Measurements from ENCODE around the gene CHEK2. TPM values are rescaled to one million over a fixed set of nuclear protein-coding genes. Genes with fewer than 3 reads are reported as not detected.

CHEK2 gene
- total RNA-seq, 6 experiments from 2014 or later = 2.0 to 6.3 (median 4.2) TPM

DNA sequence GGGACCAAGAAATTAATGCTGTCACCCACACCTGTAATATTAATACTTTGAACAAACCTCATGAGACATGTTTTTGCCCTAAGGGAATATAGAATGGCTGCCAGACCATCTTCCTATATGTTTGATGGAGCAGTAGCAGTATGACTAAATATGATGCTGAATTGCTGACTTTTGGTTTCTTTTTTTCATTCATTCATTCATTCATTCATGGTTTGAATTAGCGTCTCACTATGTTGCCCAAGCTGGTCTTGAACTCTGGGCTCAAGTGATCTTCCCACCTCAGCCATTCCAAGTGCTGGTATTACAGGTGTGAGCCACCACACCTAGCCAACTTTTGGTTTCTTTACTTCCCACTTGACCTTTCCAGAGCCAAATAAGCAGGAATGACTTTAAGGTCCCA lies 38.7 kb upstream of the CHEK2 start:
- no peaks in the 10 kb centered on the region for H3K9me3 ChIP-seq
- H3K27ac ChIP-seq = no peak overlapping the region
- TF ChIP-seq POLR2A (IDR thresholded peaks at IDR 0.05) = no peak
- no peak for TF ChIP-seq CTCF (IDR thresholded peaks at IDR 0.05)
- ATAC-seq (no peak), DNase-seq (no peak)
- H3K4me3 ChIP-seq = no peak overlapping the region
- H3K27me3 ChIP-seq = no peaks in the 10 kb centered on the region
- WGBS (ENCODE audit: insufficient coverage, low coverage, low lambda C conversion rate, missing lambda C conversion rate) = 100% methylated on average over 1 of the region's 1 CpG
- H3K4me1 ChIP-seq = peaks cover 0 to 47% (median 14%) of the 10 kb centered on the region in 4 donors
- intact Hi-C loops (cut with DNase I) = no loop called here
- H3K36me3 ChIP-seq = peaks cover 0 to 49% (median 21%) of the 10 kb centered on the region in 4 donors

DNA sequence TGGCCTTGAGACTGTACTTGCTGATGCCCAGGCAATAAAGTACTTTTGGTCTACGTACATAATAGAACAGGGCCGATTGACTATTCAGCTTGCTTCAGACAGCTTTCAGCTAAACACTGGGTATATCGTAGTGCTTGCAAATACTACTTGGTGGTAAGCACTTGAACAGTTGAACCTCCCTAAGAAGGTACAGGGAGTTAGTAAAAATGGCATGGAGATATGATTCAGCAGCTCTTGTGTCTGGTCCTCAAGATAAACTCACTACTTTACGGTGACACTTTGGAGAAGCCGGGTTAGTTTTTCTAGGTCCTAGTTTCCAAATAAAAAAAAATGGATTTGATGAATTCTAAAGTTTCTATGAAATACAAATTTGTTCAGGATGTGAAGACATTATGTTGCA lies 38.2 kb upstream of the CHEK2 start:
- Histone ChIP-seq H3K27me3 (no peaks in the 10 kb centered on the region), H3K27ac (peak overlapping the region in 1 of 3 donors; percentile 26), H3K4me1 (peaks cover 0 to 44% (median 14%) of the 10 kb centered on the region in 4 donors), H3K36me3 (peaks cover 0 to 45% (median 19%) of the 10 kb centered on the region in 4 donors), H3K4me3 (no peak overlapping the region), H3K9me3 (no peaks in the 10 kb centered on the region)
- DNase-seq = no peak
- no peak for TF ChIP-seq CTCF (IDR thresholded peaks at IDR 0.05)
- TF ChIP-seq POLR2A (IDR thresholded peaks at IDR 0.05) = no peak
- WGBS (ENCODE audit: insufficient coverage, low coverage, low lambda C conversion rate, missing lambda C conversion rate) = 81% methylated on average over 5 of the region's 5 CpGs
- intact Hi-C loops (cut with DNase I) = no loop called here
- no peak for ATAC-seq

DNA sequence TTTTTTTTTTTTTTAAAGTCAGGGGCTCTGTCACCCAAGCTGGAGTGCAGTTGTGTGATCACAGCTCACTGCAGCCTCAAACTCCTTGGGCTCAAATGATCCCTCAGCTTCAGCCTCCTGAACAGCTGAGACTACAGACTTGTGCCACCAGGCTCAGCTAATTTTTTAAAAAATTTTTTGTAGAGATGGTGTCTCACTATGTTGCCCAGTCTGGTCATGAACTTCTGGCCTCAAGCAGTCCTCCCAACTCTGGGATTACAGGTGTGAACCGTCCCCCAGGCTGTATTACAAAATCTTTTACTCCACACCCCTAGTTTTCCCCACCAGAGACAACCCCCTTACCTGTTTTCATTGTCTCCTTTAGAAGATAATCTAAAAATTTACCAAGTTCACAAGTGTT lies 32.8 kb upstream of the CHEK2 start:
- H3K27me3 ChIP-seq = no peaks in the 10 kb centered on the region
- TF ChIP-seq POLR2A (IDR thresholded peaks at IDR 0.05) = no peak
- H3K36me3 ChIP-seq = peaks cover 0 to 7% (median 3%) of the 10 kb centered on the region in 4 donors
- DNase-seq (no peak), ATAC-seq (no peak)
- H3K4me3 ChIP-seq = peak overlapping the region in 1 of 3 donors; percentile 74
- intact Hi-C loops (cut with DNase I) = no loop called here
- H3K9me3 ChIP-seq = no peaks in the 10 kb centered on the region
- H3K4me1 ChIP-seq = peaks cover 0 to 28% (median 0%) of the 10 kb centered on the region in 4 donors
- WGBS (ENCODE audit: insufficient coverage, low coverage, low lambda C conversion rate, missing lambda C conversion rate) = 44% methylated on average over 1 of the region's 1 CpG
- H3K27ac ChIP-seq = peak overlapping the region in 1 of 3 donors; percentile 100

DNA sequence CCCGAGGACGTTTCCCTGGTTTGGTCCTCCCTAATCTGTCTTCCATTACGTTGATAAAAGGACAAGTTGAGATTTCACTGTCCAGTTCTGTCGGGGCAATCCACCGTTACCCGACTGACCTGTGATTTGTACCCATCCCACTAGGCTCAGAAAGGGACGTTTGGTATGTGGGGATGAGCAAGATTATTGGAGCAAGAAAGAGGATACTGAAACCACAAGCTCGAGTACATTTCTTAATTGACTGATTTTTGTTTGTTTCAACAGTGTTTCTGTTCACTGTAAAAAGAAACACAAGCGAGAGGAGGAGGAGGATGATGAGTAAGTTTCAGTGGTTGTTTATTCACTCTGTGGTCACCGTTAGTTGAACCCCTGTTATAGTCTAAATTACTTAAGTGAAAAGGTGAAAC lies 31.8 kb upstream of the CHEK2 start:
- Histone ChIP-seq H3K4me1 (peaks cover 0 to 20% (median 0%) of the 10 kb centered on the region in 4 donors), H3K4me3 (peak overlapping the region; percentile 57 to 74 (median 63)), H3K27me3 (no peaks in the 10 kb centered on the region), H3K36me3 (peaks cover 0 to 6% (median 2%) of the 10 kb centered on the region in 4 donors), H3K9me3 (no peaks in the 10 kb centered on the region), H3K27ac (peak overlapping the region; percentile 99 to 100 (median 100))
- TF ChIP-seq POLR2A (IDR thresholded peaks at IDR 0.05) = no peak
- no peak for TF ChIP-seq CTCF (IDR thresholded peaks at IDR 0.05)
- DNase-seq = no peak
- 0% methylated on average over 10 of the region's 10 CpGs for WGBS (ENCODE audit: insufficient coverage, low coverage, low lambda C conversion rate, missing lambda C conversion rate)
- intact Hi-C loops (cut with DNase I) = no loop called here
- peak; percentile 22 to 32 (median 27) for ATAC-seq

DNA sequence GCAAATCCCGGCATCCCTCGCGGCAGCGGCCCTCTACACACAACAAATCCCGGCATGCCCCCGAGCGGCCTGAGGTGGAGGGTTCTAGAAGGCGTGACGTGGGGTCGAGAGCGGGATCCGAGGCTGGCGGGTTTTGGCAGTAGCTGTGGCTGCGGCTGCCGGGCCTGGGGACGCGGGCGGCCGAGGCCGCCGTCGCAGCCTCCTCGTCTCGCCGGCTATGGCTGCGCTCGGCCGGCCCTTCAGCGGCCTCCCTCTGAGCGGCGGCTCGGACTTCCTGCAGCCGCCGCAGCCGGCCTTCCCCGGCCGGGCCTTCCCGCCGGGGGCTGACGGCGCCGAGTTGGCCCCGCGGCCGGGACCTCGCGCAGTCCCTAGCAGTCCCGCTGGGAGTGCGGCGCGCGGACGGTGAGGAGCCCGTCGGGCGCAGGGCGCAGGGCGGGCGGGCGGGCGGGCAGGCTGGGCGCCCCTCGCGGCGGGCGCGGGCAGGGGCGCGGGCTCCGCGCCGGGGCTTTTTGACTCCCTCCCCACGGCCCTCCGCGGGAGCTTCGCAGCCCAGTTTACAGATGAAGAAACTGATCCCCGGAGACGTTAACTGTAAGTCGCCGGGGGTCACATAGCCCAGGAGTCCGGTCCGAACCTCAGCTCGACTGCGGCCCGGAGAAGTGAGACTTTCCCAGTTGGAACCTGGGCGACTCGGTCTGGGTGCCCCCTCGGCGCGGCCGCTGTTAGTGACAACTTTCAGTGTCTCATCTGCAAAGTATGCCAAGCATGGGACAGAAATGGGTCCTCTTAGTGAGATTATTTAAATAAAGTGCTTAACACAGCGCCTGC lies 31.2 kb upstream of the CHEK2 start, which contains the start of gene CCDC117:
CCDC117 (plus strand) TSS at position 63 of the 828 bp plus-strand sequence; CDS start at position 218, 155 bp downstream.
- DNase-seq (peak; percentile 98), ATAC-seq (peak; percentile 90 to 97 (median 94))
- Histone ChIP-seq H3K4me3 (peak within 1 kb of the TSS; percentile 57 to 74 (median 63)), H3K9me3 (no peaks in the 10 kb centered on the region), H3K36me3 (peaks cover 0 to 3% (median under 1%) of the 10 kb centered on the region in 4 donors), H3K27me3 (no peaks in the 10 kb centered on the region), H3K27ac (peak within 1 kb of the TSS; percentile 99 to 100 (median 100)), H3K4me1 (peaks cover 0 to 20% (median 0%) of the 10 kb centered on the region in 4 donors)
- 0% methylated on average over 12 of the region's 92 CpGs for WGBS (ENCODE audit: insufficient coverage, low coverage, low lambda C conversion rate, missing lambda C conversion rate)
- TF ChIP-seq CTCF (IDR thresholded peaks at IDR 0.05) (peak in 3 of 4 donors; percentile 8 to 54 (median 52)), POLR2A (IDR thresholded peaks at IDR 0.05) (peak; percentile 82)
- intact Hi-C loops (cut with DNase I) = no loop called here

Data from right lobe of liver (tissue), 6 donors.